ENCODE data around the gene ZNF33B.

The ZNF33B gene

DNA sequence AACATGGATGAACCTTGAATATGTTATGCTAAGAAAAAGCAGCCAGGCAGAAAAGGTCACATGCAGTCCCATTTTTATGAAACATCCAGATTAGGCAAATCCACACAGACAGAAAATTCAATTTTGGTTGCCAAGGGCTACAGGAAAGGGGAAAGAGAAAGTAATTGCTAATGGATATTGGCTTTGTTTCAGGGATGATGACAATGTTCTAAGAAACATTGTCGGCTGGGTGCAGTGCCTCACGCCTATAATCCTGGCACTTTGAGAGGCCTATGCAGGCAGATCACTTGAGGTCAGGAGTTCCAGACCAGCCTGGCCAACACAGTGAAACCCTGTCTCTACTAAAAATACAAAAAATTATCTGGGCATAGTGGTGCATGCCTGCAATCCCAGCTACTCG is 23.0 kb downstream of the ZNF33B start:
- TF ChIP-seq, protein P1, sequence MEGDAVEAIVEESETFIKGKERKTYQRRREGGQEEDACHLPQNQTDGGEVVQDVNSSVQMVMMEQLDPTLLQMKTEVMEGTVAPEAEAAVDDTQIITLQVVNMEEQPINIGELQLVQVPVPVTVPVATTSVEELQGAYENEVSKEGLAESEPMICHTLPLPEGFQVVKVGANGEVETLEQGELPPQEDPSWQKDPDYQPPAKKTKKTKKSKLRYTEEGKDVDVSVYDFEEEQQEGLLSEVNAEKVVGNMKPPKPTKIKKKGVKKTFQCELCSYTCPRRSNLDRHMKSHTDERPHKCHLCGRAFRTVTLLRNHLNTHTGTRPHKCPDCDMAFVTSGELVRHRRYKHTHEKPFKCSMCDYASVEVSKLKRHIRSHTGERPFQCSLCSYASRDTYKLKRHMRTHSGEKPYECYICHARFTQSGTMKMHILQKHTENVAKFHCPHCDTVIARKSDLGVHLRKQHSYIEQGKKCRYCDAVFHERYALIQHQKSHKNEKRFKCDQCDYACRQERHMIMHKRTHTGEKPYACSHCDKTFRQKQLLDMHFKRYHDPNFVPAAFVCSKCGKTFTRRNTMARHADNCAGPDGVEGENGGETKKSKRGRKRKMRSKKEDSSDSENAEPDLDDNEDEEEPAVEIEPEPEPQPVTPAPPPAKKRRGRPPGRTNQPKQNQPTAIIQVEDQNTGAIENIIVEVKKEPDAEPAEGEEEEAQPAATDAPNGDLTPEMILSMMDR (IDR thresholded peaks at IDR 0.05; ENCODE audit: low read depth, low read length): no peak
- no peak for DNase-seq (ENCODE audit: extremely low read depth, low read depth)

DNA sequence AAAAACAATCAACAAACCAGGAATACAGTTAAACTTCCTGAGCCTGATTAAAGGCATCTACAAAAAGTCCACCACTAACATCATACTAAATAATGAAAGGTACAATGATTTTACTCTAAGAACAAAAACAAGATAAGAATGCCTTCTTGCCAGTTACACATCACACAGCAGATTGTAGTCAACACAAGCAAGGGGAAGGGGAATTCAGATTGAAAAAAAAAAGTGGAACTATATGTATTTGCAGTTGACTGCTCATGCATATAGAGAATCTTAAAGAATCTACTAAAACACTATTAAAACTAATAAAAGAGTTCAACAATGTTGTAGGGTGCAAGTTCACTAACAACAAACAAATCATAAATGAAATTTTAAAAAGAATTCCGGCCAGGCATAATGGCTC is 28.5 kb downstream of the ZNF33B start:
- TF ChIP-seq, protein P1 (IDR thresholded peaks at IDR 0.05; ENCODE audit: low read depth, low read length): no peak
- DNase-seq (ENCODE audit: extremely low read depth, low read depth): no peak

DNA sequence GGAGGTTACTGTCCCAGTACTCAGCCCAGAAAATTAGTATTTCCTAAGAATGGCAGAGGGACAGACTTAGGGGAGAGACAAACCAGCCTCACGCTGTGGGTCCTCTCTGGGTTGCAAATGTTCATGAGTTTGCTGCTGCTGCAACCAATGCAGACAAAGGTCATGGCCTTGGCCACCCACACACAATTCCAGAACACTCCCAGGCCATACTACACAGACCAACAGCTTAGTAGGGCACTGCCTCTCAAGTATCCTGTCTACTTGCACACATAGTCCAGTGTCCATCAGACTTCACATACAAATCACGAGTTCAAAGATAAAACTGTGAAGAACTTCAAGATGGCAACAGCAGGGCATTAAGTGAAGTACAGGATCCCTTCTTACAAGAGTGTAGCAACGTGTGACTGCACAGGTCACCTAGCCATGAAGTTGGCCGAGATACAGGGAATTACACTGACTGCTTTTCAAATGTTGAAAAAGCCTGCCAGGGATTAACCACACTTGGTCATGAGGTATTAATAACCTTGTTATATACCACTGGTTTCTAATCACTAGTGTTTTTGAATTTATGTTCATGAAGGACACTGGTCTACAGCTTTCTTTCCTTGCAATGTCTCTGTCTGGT is 40.0 kb downstream of the ZNF33B start:
- DNase-seq (ENCODE audit: extremely low read depth, low read depth): no peak
- TF ChIP-seq, protein P1 (IDR thresholded peaks at IDR 0.05; ENCODE audit: low read depth, low read length): no peak

DNA sequence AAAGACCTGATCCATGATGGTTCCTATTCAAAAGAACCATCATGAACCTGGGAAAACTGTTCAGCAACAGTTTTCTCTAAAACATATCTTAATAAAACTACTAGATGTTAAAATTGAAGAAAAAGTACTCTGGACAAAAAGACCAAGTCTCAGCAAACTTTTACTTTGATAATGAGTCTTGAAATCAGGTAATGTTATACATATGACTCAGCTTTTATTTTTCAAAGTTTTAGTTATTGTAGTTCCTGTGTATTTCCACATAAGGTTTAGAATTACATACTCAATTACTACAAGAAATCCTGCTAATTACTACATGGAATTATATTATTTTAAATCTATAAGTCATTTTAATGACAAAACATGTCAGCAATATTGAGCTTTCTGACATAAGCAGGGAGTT is 42.2 kb downstream of the ZNF33B start:
- no peak for DNase-seq (ENCODE audit: extremely low read depth, low read depth)
- TF ChIP-seq, protein P1 (IDR thresholded peaks at IDR 0.05; ENCODE audit: low read depth, low read length): no peak

DNA sequence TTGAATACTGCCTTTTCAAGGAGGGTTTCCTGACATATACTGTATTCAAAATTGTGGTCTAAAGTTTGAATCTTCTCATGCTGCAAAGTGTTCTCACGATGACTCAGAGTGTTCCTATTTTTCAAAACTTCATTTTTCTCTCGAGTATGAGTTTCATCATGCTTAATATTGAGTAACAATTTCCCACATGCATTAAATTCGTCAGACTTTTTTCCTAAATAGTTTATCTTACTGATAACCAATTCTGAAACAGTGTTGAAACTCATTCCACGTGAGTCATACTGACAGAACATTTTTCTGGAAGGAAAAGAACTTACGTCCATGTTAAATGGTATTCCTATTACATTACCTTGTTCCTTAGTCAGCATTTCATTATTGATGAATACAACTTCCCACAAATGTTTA is 44.1 kb downstream of the ZNF33B start:
- TF ChIP-seq, protein P1 (IDR thresholded peaks at IDR 0.05; ENCODE audit: low read depth, low read length): no peak
- no peak for DNase-seq (ENCODE audit: extremely low read depth, low read depth)

DNA sequence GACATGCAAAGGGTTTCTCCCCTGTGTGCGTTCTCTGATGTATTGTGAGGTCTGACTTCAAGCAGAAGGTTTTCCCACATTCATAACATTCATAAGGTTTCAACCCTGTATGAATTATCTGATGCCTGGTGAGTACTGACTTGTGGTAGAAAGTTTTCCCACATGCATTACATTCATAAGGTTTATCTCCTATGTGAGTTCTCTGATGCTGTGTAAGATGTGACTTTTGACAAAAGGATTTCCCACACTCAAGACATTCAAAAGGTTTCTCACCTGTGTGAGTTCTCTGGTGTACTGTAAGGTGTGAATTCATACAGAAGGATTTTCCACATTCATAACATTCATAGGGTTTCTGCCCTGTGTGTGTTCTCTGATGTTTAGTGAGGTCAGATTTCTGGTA is 45.1 kb downstream of the ZNF33B start:
- DNase-seq (ENCODE audit: extremely low read depth, low read depth): no peak
- TF ChIP-seq, protein P1 (IDR thresholded peaks at IDR 0.05; ENCODE audit: low read depth, low read length): no peak

DNA sequence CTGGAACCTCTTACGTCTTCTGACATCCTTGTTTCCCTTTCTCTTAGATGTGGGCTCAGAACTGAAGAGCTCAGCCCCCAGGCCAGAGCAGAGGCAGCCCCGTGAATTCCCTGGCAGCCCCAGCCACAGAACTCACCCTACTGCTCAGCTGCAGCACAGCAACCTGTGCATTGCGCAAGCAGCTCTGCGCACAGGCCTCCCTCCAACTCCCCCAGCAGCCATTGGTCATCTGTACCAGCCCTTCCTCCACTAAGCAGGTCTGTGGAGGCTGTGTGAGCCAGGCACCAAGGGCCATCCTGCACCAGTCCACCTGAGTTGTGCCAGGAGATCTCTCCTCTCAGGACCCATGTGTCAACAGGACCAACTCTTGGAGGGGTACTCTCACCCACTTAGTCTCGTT is 54.5 kb downstream of the ZNF33B start:
- TF ChIP-seq, protein P1 (IDR thresholded peaks at IDR 0.05; ENCODE audit: low read depth, low read length): no peak
- no peak for DNase-seq (ENCODE audit: extremely low read depth, low read depth)

All from AG09319 (cell line).